WERI-Rb-1 (cell line): Measurements from ENCODE around the gene DNAJB6.

Experiments used
- DNase-seq: peaks from one replicate; pipeline ENCODE4 v3.0.0-alpha.2; 2020
- H3K27ac ChIP-seq: fragments of 250-450 bp; sonication (Bioruptor Pico); 2 replicates; pipeline ENCODE4 v1.5.1; 2020; ENCODE audit warnings: mild to moderate bottlenecking, moderate library complexity
- H3K27me3 ChIP-seq: fragments of 250-450 bp; sonication (Bioruptor Pico); 2 replicates; pipeline ENCODE4 v1.5.1; 2021; ENCODE audit warnings: mild to moderate bottlenecking, low read depth, moderate library complexity; ENCODE audit not compliant: insufficient read depth, severe bottlenecking
- H3K36me3 ChIP-seq: fragments of 250-450 bp; sonication (Bioruptor Pico); 2 replicates; pipeline ENCODE4 v1.5.1; 2020; ENCODE audit warnings: mild to moderate bottlenecking, moderate library complexity
- H3K4me3 ChIP-seq: 2 replicates; pipeline ENCODE4 v1.5.1; 2011; ENCODE audit warnings: low read depth, mild to moderate bottlenecking, control low read depth, low read length
- H3K9me3 ChIP-seq: fragments of 250-450 bp; sonication (Bioruptor Pico); 2 replicates; pipeline ENCODE4 v1.5.1; 2021; ENCODE audit warnings: mild to moderate bottlenecking, moderate library complexity; ENCODE audit not compliant: severe bottlenecking
- TF ChIP-seq, protein P1 (sequence below): IDR thresholded peaks from 2 replicates; pipeline ENCODE4 v1.5.1; 2011; ENCODE audit warnings: low read depth, mild to moderate bottlenecking, control low read depth, inconsistent platforms, low read length

DNAJB6 gene

DNA sequence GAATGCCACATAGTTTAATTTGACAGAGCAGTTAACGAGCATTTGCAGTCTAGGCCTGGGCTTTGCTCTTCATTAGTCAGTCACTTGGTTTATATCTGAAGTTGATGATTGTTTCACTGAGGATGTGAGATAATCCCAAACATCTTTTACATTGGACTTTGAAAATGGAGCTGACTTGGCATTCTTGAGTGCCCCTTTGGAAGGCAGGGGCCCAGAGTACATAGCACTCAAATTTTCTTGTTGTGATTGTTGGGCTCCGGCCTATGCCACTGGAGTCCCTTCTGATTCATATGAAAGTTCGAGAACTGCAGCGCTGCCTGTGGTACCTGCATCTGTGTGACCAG, 21.9 kb downstream of the DNAJB6 start:
- H3K9me3 ChIP-seq: no peaks in the 10 kb centered on the region
- H3K4me3 ChIP-seq: no peak overlapping the region
- no peak for DNase-seq
- TF ChIP-seq, protein P1, sequence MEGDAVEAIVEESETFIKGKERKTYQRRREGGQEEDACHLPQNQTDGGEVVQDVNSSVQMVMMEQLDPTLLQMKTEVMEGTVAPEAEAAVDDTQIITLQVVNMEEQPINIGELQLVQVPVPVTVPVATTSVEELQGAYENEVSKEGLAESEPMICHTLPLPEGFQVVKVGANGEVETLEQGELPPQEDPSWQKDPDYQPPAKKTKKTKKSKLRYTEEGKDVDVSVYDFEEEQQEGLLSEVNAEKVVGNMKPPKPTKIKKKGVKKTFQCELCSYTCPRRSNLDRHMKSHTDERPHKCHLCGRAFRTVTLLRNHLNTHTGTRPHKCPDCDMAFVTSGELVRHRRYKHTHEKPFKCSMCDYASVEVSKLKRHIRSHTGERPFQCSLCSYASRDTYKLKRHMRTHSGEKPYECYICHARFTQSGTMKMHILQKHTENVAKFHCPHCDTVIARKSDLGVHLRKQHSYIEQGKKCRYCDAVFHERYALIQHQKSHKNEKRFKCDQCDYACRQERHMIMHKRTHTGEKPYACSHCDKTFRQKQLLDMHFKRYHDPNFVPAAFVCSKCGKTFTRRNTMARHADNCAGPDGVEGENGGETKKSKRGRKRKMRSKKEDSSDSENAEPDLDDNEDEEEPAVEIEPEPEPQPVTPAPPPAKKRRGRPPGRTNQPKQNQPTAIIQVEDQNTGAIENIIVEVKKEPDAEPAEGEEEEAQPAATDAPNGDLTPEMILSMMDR: no peak
- peaks cover 58% of the 10 kb centered on the region for H3K36me3 ChIP-seq
- H3K27me3 ChIP-seq: no peaks in the 10 kb centered on the region
- H3K27ac ChIP-seq: no peak overlapping the region

DNA sequence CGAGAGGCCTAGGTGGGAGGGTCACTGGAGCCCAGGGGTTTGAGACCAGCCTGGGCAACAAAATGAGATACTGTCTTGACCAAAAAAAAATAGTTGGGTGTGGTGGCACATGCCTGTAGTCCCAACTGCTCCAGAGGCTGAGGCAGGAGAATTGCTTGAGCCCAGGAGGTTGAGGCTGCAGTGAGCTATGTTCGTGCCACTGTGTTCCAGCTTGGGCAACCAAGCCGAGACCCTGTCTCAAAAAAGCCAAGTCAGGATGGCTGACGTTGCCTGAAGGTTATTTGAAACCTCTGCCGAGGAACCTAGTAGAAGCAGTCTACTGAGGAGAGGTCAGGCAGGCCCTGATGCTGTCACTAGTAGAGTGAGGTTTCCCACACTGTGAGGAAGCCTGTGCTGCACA, 22.8 kb downstream of the DNAJB6 start:
- no peaks in the 10 kb centered on the region for H3K9me3 ChIP-seq
- no peak for DNase-seq
- TF ChIP-seq, protein P1: no peak

DNA sequence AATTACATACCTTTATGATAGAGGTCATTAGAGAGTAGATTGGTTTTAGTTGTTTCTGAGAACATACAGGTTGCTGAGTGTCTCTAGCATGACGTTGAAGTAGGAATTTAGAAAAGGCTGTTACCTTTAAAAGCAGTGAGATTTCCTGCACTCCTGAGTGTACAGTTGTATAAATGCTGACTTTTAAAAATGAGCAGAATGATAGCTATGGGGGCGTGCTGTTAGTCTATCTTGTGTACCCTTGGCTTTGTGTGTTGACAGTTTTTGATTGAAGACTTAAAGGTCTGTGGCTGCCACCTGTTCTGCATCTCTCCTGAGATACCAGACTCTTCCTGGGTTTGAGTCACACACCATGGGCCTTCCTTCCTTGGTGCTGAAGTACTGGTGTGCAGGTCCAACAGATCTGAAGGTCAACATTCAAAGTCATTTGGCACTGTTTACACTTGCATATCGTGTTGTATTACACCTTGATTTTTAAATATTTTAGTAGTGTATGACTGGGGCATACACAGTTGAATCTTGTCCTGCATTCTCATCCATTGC, 23.8 kb downstream of the DNAJB6 start:
- TF ChIP-seq, protein P1: no peak
- Histone ChIP-seq H3K27me3 (no peaks in the 10 kb centered on the region), H3K4me3 (no peak overlapping the region), H3K27ac (no peak overlapping the region), H3K36me3 (peaks cover 77% of the 10 kb centered on the region), H3K9me3 (no peaks in the 10 kb centered on the region)
- no peak for DNase-seq

More for the DNA sequence above, 22.8 kb downstream of the DNAJB6 start:
- H3K36me3 ChIP-seq: peaks cover 67% of the 10 kb centered on the region
- no peaks in the 10 kb centered on the region for H3K27me3 ChIP-seq
- no peak overlapping the region for H3K27ac ChIP-seq
- no peak overlapping the region for H3K4me3 ChIP-seq

DNA sequence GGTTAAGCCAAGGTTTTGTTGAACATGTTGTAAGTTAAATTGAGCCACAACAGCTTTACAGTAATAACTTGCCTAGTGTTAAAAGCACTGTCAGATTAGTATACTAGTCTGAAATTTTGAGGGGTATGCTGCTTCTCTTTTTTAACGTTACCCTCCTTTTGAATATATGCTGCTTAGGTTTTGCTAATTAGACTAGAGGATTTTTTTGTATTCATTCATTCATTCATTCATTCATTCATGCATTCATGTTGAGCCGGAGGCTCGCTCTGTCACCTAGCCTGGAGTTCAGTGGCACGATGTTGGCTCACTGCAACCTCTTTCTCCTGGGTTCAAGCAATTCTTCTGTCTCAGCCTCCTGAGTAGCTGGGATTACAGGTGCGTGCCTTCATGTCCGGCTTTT, 24.7 kb downstream of the DNAJB6 start:
- DNase-seq: no peak
- TF ChIP-seq, protein P1: no peak
- Histone ChIP-seq H3K4me3 (no peak overlapping the region), H3K36me3 (peaks cover 87% of the 10 kb centered on the region), H3K27ac (no peak overlapping the region), H3K27me3 (no peaks in the 10 kb centered on the region), H3K9me3 (no peaks in the 10 kb centered on the region)

DNA sequence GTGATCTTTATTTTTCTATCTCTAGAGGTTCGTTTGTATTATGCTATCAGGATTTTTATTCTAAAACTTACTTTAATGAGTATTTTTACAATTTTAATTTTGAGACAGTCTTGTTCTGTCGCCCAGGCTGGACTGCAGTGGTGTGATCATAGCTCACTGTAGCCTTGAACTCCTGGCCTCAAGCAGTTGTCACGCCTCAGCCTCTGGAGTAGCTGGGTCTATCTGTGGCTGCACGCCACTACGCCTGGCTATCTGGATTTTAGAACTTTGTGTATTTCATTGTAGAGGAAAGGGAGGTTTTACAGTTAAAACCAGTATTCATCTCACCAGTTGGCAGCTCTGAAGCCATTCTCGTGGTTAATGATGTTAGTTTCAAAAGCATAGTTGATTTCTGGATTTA, 25.9 kb downstream of the DNAJB6 start:
- no peak overlapping the region for H3K4me3 ChIP-seq
- TF ChIP-seq, protein P1: no peak
- DNase-seq: no peak
- no peak overlapping the region for H3K27ac ChIP-seq
- no peaks in the 10 kb centered on the region for H3K9me3 ChIP-seq
- peaks cover 95% of the 10 kb centered on the region for H3K36me3 ChIP-seq
- H3K27me3 ChIP-seq: no peaks in the 10 kb centered on the region

DNA sequence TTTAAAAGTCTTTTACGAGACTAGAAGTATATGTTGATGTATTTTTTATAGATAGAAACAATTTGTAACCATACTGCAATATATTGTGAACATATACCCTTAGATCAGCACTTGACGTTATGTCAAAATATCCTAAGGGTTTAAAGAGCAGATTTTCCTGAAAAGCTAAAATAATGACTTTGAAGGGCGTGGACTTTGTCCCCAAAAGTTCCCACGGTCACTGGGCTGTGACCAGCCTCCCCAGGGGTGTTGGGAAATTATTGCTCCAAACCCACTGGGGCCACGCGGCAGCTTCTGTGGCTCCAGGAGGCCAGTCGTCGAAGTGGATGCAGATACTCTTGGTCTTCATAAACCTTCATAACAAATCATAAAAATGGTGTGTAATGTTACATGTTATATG, 29.9 kb downstream of the DNAJB6 start:
- no peak for DNase-seq
- H3K27me3 ChIP-seq: no peaks in the 10 kb centered on the region
- H3K4me3 ChIP-seq: no peak overlapping the region
- peaks cover 88% of the 10 kb centered on the region for H3K36me3 ChIP-seq
- H3K9me3 ChIP-seq: no peaks in the 10 kb centered on the region
- TF ChIP-seq, protein P1: no peak
- no peak overlapping the region for H3K27ac ChIP-seq
